NCI-H460 (cell line): ENCODE results near the gene OR11A1. TPM values are rescaled to one million over a fixed set of nuclear protein-coding genes. Genes with fewer than 3 reads are reported as not detected.
"Not testable (repeated sequence)": the region's sequence is repeated elsewhere in the genome, so short reads cannot be mapped to it uniquely, and the experiment has no call there.

ENCODE experiments used
- DNase-seq: peaks from one replicate; pipeline ENCODE4 v3.0.0-alpha.2; 2016; ENCODE audit warnings: low read depth; ENCODE audit errors: extremely low read depth
- total RNA-seq: library from RNA; depleted of rRNA; stranded (reverse); fragments of >200 nt; shearing (Covaris generic); gene quantifications from 2 replicates; pipeline ENCODE4 v1.2.3, GENCODE V29; 2014

OR11A1 gene
- total RNA-seq, 1 experiment from 2014 or later, result not detected

- DNase-seq, result no peak
These were observed 22.7 kb upstream of the OR11A1 start for GRCh38 chr6:29479560-29479959.

GRCh38 chr6:29478740-29479139 lies 21.9 kb upstream of the OR11A1 start:
- DNase-seq, result no peak

- DNase-seq, result no peak
These were observed 21.1 kb upstream of the OR11A1 start for GRCh38 chr6:29477923-29478450.

GRCh38 chr6:29474996-29475395 lies 18.1 kb upstream of the OR11A1 start:
- no peak for DNase-seq

GRCh38 chr6:29466241-29466640 lies 9.4 kb upstream of the OR11A1 start:
- no peak for DNase-seq

GRCh38 chr6:29465801-29466200 lies 8.9 kb upstream of the OR11A1 start:
- DNase-seq, result no peak

GRCh38 chr6:29465279-29465678 lies 8.4 kb upstream of the OR11A1 start:
- no peak for DNase-seq

GRCh38 chr6:29462022-29462421 lies 5.2 kb upstream of the OR11A1 start:
- no peak for DNase-seq

- no peak for DNase-seq
These were observed 4.3 kb upstream of the OR11A1 start for GRCh38 chr6:29461021-29461814.

GRCh38 chr6:29451471-29452193 lies 5.2 kb downstream of the OR11A1 start:
- DNase-seq, result no peak

GRCh38 chr6:29447670-29448069 lies 9.2 kb downstream of the OR11A1 start:
- no peak for DNase-seq

- DNase-seq, result not testable (repeated sequence)
These were observed 12.8 kb downstream of the OR11A1 start for GRCh38 chr6:29444031-29444430.

GRCh38 chr6:29442719-29443118 lies 14.2 kb downstream of the OR11A1 start:
- DNase-seq, result no peak

GRCh38 chr6:29439006-29439405 lies 17.9 kb downstream of the OR11A1 start, which contains the start of gene OR10C1:
OR10C1 (plus strand) TSS chr6:29439306; CDS start chr6:29440016, 710 bp downstream.
- no peak for DNase-seq

- not testable (repeated sequence) for DNase-seq
These were observed 20.1 kb downstream of the OR11A1 start for GRCh38 chr6:29436730-29437129.

GRCh38 chr6:29426654-29427053 lies 30.2 kb downstream of the OR11A1 start:
- no peak for DNase-seq

GRCh38 chr6:29425075-29425474 lies 31.8 kb downstream of the OR11A1 start:
- DNase-seq, result no peak

- no peak for DNase-seq
These were observed 32.3 kb downstream of the OR11A1 start for GRCh38 chr6:29424575-29424974.

- no peak for DNase-seq
These were observed 32.7 kb downstream of the OR11A1 start for GRCh38 chr6:29424168-29424567.

- no peak for DNase-seq
These were observed 37.4 kb downstream of the OR11A1 start for GRCh38 chr6:29419516-29419915.

- DNase-seq, result no peak
These were observed 42.3 kb downstream of the OR11A1 start, which contains the start of gene OR12D1 for GRCh38 chr6:29414588-29414987. OR12D1 (plus strand) TSS chr6:29414928.

- no peak for DNase-seq
These were observed 53.1 kb downstream of the OR11A1 start for GRCh38 chr6:29403801-29404200.
